WTC11 (cell line): ENCODE measurements around the gene PTPRN2. TPM values are rescaled to one million over a fixed set of nuclear protein-coding genes. Genes with fewer than 3 reads are reported as not detected.

Experiments used
- ATAC-seq: fragments of 200-7000 bp; cut with Tn5 transposase; 2 replicates; pipeline ENCODE4 v1.10.0; 2021; ENCODE audit warnings: mild to moderate bottlenecking, moderate library complexity
- CTCF ChIA-PET: fragments of 300-600 bp; sonication (Branson Sonifier 250); formaldehyde crosslinking; loops from one replicate; lab custom pipeline; 2021; ENCODE audit warnings: antibody characterized with exemption; lab: Charles Lee
- POLR2A ChIA-PET: fragments of 350-600 bp; sonication (Branson Sonifier 250); formaldehyde crosslinking; loops from one replicate; lab custom pipeline; 2021; ENCODE audit warnings: antibody characterized with exemption; lab: Charles Lee
- DNase-seq: peaks from one replicate; pipeline ENCODE4 v3.0.0; 2021; ENCODE audit warnings: low spot score
- H3K27ac Mint-ChIP-seq: 2 replicates; pipeline ENCODE4 v1.8.0; 2021; ENCODE audit warnings: mixed read lengths
- H3K27me3 Mint-ChIP-seq: 2 replicates; pipeline ENCODE4 v1.8.0; 2021; ENCODE audit warnings: low read depth, mild to moderate bottlenecking, moderate library complexity, mixed read lengths
- H3K36me3 Mint-ChIP-seq: 2 replicates; pipeline ENCODE4 v1.8.0; 2021; ENCODE audit warnings: mixed read lengths
- H3K4me1 Mint-ChIP-seq: 2 replicates; pipeline ENCODE4 v1.8.0; 2022; ENCODE audit warnings: mixed read lengths
- H3K4me3 Mint-ChIP-seq: 2 replicates; pipeline ENCODE4 v1.8.0; 2021; ENCODE audit warnings: mild to moderate bottlenecking, moderate library complexity, mixed read lengths
- H3K9me3 Mint-ChIP-seq: 2 replicates; pipeline ENCODE4 v1.8.0; 2021; ENCODE audit warnings: mixed read lengths
- ATF3 ChIP-seq: sonication (generic); formaldehyde crosslinking; conservative IDR thresholded peaks from 2 replicates; pipeline ENCODE4 v1.8.1; 2022; ENCODE audit warnings: mild to moderate bottlenecking, missing genetic modification reagents
- CBFB ChIP-seq: sonication (generic); formaldehyde crosslinking; IDR thresholded peaks from 2 replicates; pipeline ENCODE4 v1.8.1; 2022; ENCODE audit warnings: mild to moderate bottlenecking, low read depth, missing genetic modification reagents
- CREB1 ChIP-seq: sonication (generic); formaldehyde crosslinking; IDR thresholded peaks from 2 replicates; pipeline ENCODE4 v1.8.0; 2023; ENCODE audit warnings: mild to moderate bottlenecking, missing genetic modification reagents
- CREM ChIP-seq: sonication (generic); formaldehyde crosslinking; IDR thresholded peaks from 2 replicates; pipeline ENCODE4 v1.8.1; 2022; ENCODE audit warnings: mild to moderate bottlenecking, missing genetic modification reagents, moderate library complexity
- E2F4 ChIP-seq: sonication (generic); formaldehyde crosslinking; IDR thresholded peaks from 2 replicates; pipeline ENCODE4 v1.8.1; 2022; ENCODE audit warnings: low read depth, mild to moderate bottlenecking, moderate library complexity, missing genetic modification reagents, borderline replicate concordance
- ELF4 ChIP-seq: sonication (generic); formaldehyde crosslinking; IDR thresholded peaks from 2 replicates; pipeline ENCODE4 v1.8.1; 2022; ENCODE audit warnings: low read depth, mild to moderate bottlenecking, moderate library complexity, missing genetic modification reagents
- ESRRA ChIP-seq: sonication (generic); formaldehyde crosslinking; IDR thresholded peaks from 2 replicates; pipeline ENCODE4 v1.8.1; 2022; ENCODE audit warnings: mild to moderate bottlenecking, missing genetic modification reagents, borderline replicate concordance
- ETV6 ChIP-seq: sonication (generic); formaldehyde crosslinking; IDR thresholded peaks from 2 replicates; pipeline ENCODE4 v1.8.1; 2022; ENCODE audit warnings: mild to moderate bottlenecking, missing genetic modification reagents
- FOXK1 ChIP-seq: sonication (generic); formaldehyde crosslinking; IDR thresholded peaks from 2 replicates; pipeline ENCODE4 v1.8.0; 2022; ENCODE audit warnings: mild to moderate bottlenecking, moderate library complexity, missing genetic modification reagents
- HMGA2 ChIP-seq: fragments of 250-450 bp; sonication (Bioruptor Pico); IDR thresholded peaks from 2 replicates; pipeline ENCODE4 v1.4.0; 2021; ENCODE audit warnings: mild to moderate bottlenecking, moderate library complexity
- JAZF1 ChIP-seq: fragments of 250-450 bp; sonication (Bioruptor Pico); IDR thresholded peaks from 2 replicates; pipeline ENCODE4 v1.9.0; 2021; ENCODE audit warnings: moderate library complexity, mild to moderate bottlenecking, inconsistent platforms
- MAX ChIP-seq: sonication (generic); formaldehyde crosslinking; IDR thresholded peaks from 2 replicates; pipeline ENCODE4 v1.8.0; 2022; ENCODE audit warnings: mild to moderate bottlenecking, missing genetic modification reagents
- MLX ChIP-seq: sonication (generic); formaldehyde crosslinking; IDR thresholded peaks from 2 replicates; pipeline ENCODE4 v1.8.1; 2023; ENCODE audit warnings: mild to moderate bottlenecking, missing genetic modification reagents, moderate library complexity
- MXD4 ChIP-seq: fragments of 250-450 bp; sonication (Bioruptor Pico); IDR thresholded peaks from 2 replicates; pipeline ENCODE4 v1.8.0; 2021; ENCODE audit warnings: mild to moderate bottlenecking, moderate library complexity, borderline replicate concordance
- MYBL2 ChIP-seq: sonication (generic); formaldehyde crosslinking; IDR thresholded peaks from 2 replicates; pipeline ENCODE4 v1.8.1; 2023; ENCODE audit warnings: mild to moderate bottlenecking, moderate library complexity, missing genetic modification reagents
- NFE2L1 ChIP-seq: sonication (generic); formaldehyde crosslinking; IDR thresholded peaks from 2 replicates; pipeline ENCODE4 v1.8.1; 2023; ENCODE audit warnings: missing genetic modification reagents
- PRDM15 ChIP-seq: sonication (generic); formaldehyde crosslinking; IDR thresholded peaks from 2 replicates; pipeline ENCODE4 v1.8.0; 2022; ENCODE audit warnings: missing genetic modification reagents
- PREB ChIP-seq: sonication (generic); formaldehyde crosslinking; IDR thresholded peaks from 2 replicates; pipeline ENCODE4 v1.8.1; 2022; ENCODE audit warnings: mild to moderate bottlenecking, missing genetic modification reagents, moderate library complexity, borderline replicate concordance
- TEAD1 ChIP-seq: sonication (generic); formaldehyde crosslinking; IDR thresholded peaks from 2 replicates; pipeline ENCODE4 v1.8.0; 2022; ENCODE audit warnings: mild to moderate bottlenecking, missing genetic modification reagents
- TP53 ChIP-seq: sonication (generic); formaldehyde crosslinking; IDR thresholded peaks from 2 replicates; pipeline ENCODE4 v1.8.1; 2023; ENCODE audit warnings: mild to moderate bottlenecking, missing genetic modification reagents
- USF2 ChIP-seq: sonication (generic); formaldehyde crosslinking; IDR thresholded peaks from 2 replicates; pipeline ENCODE4 v1.8.1; 2023; ENCODE audit warnings: mild to moderate bottlenecking, missing genetic modification reagents, moderate library complexity
- ZNF232 ChIP-seq: sonication (generic); formaldehyde crosslinking; IDR thresholded peaks from 2 replicates; pipeline ENCODE4 v1.8.0; 2022; ENCODE audit warnings: mild to moderate bottlenecking, missing genetic modification reagents
- ZNF317 ChIP-seq: sonication (generic); formaldehyde crosslinking; IDR thresholded peaks from 2 replicates; pipeline ENCODE4 v1.8.1; 2023; ENCODE audit warnings: low read depth, mild to moderate bottlenecking, moderate library complexity, missing genetic modification reagents, borderline replicate concordance
- total RNA-seq: library from RNA; stranded (reverse); gene quantifications from 3 replicates; pipeline ENCODE4 v1.2.3, GENCODE V29; 2021

PTPRN2 gene
- total RNA-seq, 1 experiment from 2014 or later = 4.7 TPM

- ATAC-seq = no peak
- POLR2A ChIA-PET = no interaction called here
Measured at GRCh38 chr7:158005531-158005930, 582.1 kb downstream of the PTPRN2 start.

DNA sequence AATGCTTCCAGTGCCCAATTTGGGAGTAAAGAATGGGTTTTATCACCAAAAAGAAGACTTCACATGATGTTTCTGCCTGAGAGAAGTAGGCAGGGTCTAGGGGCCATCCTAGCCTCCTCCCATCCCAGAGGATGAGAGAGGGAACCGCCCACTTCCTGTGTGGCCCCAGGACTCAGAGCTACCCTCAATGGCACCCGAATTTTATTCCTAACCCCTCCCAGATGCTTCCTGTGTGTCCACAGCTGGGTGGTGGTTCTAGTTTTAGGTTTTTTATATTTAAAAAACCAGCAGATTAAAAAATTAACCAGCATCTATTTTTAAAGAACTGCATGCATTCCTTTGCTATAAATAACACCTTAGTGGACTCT, 583.5 kb downstream of the PTPRN2 start:
- no peak overlapping the region for H3K27ac Mint-ChIP-seq
- POLR2A ChIA-PET = no interaction called here
- H3K36me3 Mint-ChIP-seq = peaks cover 14% of the 10 kb centered on the region; the same call in 1 of the 2 replicates
- TF ChIP-seq ZNF317 (CRISPR knock-in tag) (no peak), CBFB (CRISPR knock-in tag) (no peak), TEAD1 (no peak), ATF3 (CRISPR knock-in tag) (no peak), HMGA2 (CRISPR knock-in tag) (no peak), USF2 (CRISPR knock-in tag) (no peak), JAZF1 (CRISPR knock-in tag) (no peak), CREB1 (CRISPR knock-in tag) (no peak), ZNF232 (CRISPR knock-in tag) (no peak), ETV6 (no peak), PREB (CRISPR knock-in tag) (no peak), NFE2L1 (no peak), MYBL2 (CRISPR knock-in tag) (no peak)
- TF ChIP-seq, all 79 proteins: peak for 0
- H3K4me1 Mint-ChIP-seq = peaks cover 44% of the 10 kb centered on the region
- ATAC-seq (peak; percentile 69), DNase-seq (no peak)
- H3K4me3 Mint-ChIP-seq = no peak overlapping the region
- no peaks in the 10 kb centered on the region; the same call in 1 of the 2 replicates for H3K27me3 Mint-ChIP-seq
- H3K9me3 Mint-ChIP-seq = peaks cover 13% of the 10 kb centered on the region
- CTCF ChIA-PET = no interaction called here

More at GRCh38 chr7:158005531-158005930, 582.1 kb downstream of the PTPRN2 start:
- no peaks in the 10 kb centered on the region; the same call in 1 of the 2 replicates for H3K27me3 Mint-ChIP-seq
- peaks cover 22% of the 10 kb centered on the region for H3K9me3 Mint-ChIP-seq
- no peak overlapping the region for H3K4me3 Mint-ChIP-seq
- CTCF ChIA-PET = no interaction called here
- H3K4me1 Mint-ChIP-seq = peaks cover 51% of the 10 kb centered on the region
- TF ChIP-seq ZNF317 (CRISPR knock-in tag) (no peak), E2F4 (CRISPR knock-in tag) (no peak), CREM (CRISPR knock-in tag) (no peak), MLX (CRISPR knock-in tag) (no peak), ESRRA (CRISPR knock-in tag) (no peak), FOXK1 (CRISPR knock-in tag) (no peak), PRDM15 (no peak), ELF4 (no peak), HMGA2 (CRISPR knock-in tag) (no peak), ZNF232 (CRISPR knock-in tag) (no peak), MXD4 (CRISPR knock-in tag) (no peak), MAX (CRISPR knock-in tag) (no peak), TP53 (CRISPR knock-in tag) (no peak), NFE2L1 (no peak)
- no peak overlapping the region for H3K27ac Mint-ChIP-seq
- H3K36me3 Mint-ChIP-seq = peaks cover 21% of the 10 kb centered on the region; the same call in 1 of the 2 replicates
- no peak for DNase-seq
